ENCODE results near the gene ONECUT2.

ONECUT2 gene

GRCh38 chr18:57466307-57466706 is 31.1 kb downstream of the ONECUT2 start:
- H3K4me1 ChIP-seq (ENCODE audit: control insufficient read depth, insufficient read depth, low read length) = no peaks in the 10 kb centered on the region
- H3K4me3 ChIP-seq (ENCODE audit: low read length) = no peak overlapping the region
- H3K27me3 ChIP-seq (ENCODE audit: control insufficient read depth, insufficient read depth, low read length) = peaks cover 5% of the 10 kb centered on the region
- no peak overlapping the region for H3K9ac ChIP-seq (ENCODE audit: low read depth, low read length)
- no peaks in the 10 kb centered on the region for H3K36me3 ChIP-seq (ENCODE audit: insufficient read depth, low read length)
- H3K4me2 ChIP-seq (ENCODE audit: low read length) = no peak overlapping the region
- no peaks in the 10 kb centered on the region for H3K9me3 ChIP-seq (replicated peaks; ENCODE audit: low read length)

GRCh38 chr18:57466745-57467409 is 31.7 kb downstream of the ONECUT2 start:
- no peaks in the 10 kb centered on the region for H3K4me1 ChIP-seq (ENCODE audit: control insufficient read depth, insufficient read depth, low read length)
- no peak overlapping the region for H3K4me3 ChIP-seq (ENCODE audit: low read length)
- H3K36me3 ChIP-seq (ENCODE audit: insufficient read depth, low read length) = no peaks in the 10 kb centered on the region
- no peak overlapping the region for H3K4me2 ChIP-seq (ENCODE audit: low read length)
- peaks cover 5% of the 10 kb centered on the region for H3K27me3 ChIP-seq (ENCODE audit: control insufficient read depth, insufficient read depth, low read length)
- no peak overlapping the region for H3K9ac ChIP-seq (ENCODE audit: low read depth, low read length)
- H3K9me3 ChIP-seq (replicated peaks; ENCODE audit: low read length) = no peaks in the 10 kb centered on the region

- Histone ChIP-seq H3K4me1 (ENCODE audit: control insufficient read depth, insufficient read depth, low read length) (no peaks in the 10 kb centered on the region), H3K4me3 (ENCODE audit: low read length) (no peak overlapping the region), H3K9me3 (replicated peaks; ENCODE audit: low read length) (no peaks in the 10 kb centered on the region), H3K27me3 (ENCODE audit: control insufficient read depth, insufficient read depth, low read length) (peaks cover 12% of the 10 kb centered on the region), H3K9ac (ENCODE audit: low read depth, low read length) (no peak overlapping the region), H3K36me3 (ENCODE audit: insufficient read depth, low read length) (no peaks in the 10 kb centered on the region), H3K4me2 (ENCODE audit: low read length) (no peak overlapping the region)
These were observed 34.7 kb downstream of the ONECUT2 start for GRCh38 chr18:57469884-57470283.

GRCh38 chr18:57475408-57475807 is 40.2 kb downstream of the ONECUT2 start:
- Histone ChIP-seq H3K9me3 (replicated peaks; ENCODE audit: low read length) (no peaks in the 10 kb centered on the region), H3K4me3 (ENCODE audit: low read length) (no peak overlapping the region)

GRCh38 chr18:57475903-57476302 is 40.7 kb downstream of the ONECUT2 start:
- no peak overlapping the region for H3K4me3 ChIP-seq (ENCODE audit: low read length)
- H3K36me3 ChIP-seq (ENCODE audit: insufficient read depth, low read length) = no peaks in the 10 kb centered on the region
- no peak overlapping the region for H3K4me2 ChIP-seq (ENCODE audit: low read length)
- peaks cover 15% of the 10 kb centered on the region for H3K27me3 ChIP-seq (ENCODE audit: control insufficient read depth, insufficient read depth, low read length)
- no peak overlapping the region for H3K9ac ChIP-seq (ENCODE audit: low read depth, low read length)
- H3K9me3 ChIP-seq (replicated peaks; ENCODE audit: low read length) = no peaks in the 10 kb centered on the region
- H3K4me1 ChIP-seq (ENCODE audit: control insufficient read depth, insufficient read depth, low read length) = no peaks in the 10 kb centered on the region

More at GRCh38 chr18:57475408-57475807, 40.2 kb downstream of the ONECUT2 start:
- H3K4me2 ChIP-seq (ENCODE audit: low read length) = no peak overlapping the region
- no peaks in the 10 kb centered on the region for H3K36me3 ChIP-seq (ENCODE audit: insufficient read depth, low read length)
- H3K4me1 ChIP-seq (ENCODE audit: control insufficient read depth, insufficient read depth, low read length) = no peaks in the 10 kb centered on the region
- peaks cover 18% of the 10 kb centered on the region for H3K27me3 ChIP-seq (ENCODE audit: control insufficient read depth, insufficient read depth, low read length)
- no peak overlapping the region for H3K9ac ChIP-seq (ENCODE audit: low read depth, low read length)

- Histone ChIP-seq H3K27me3 (ENCODE audit: control insufficient read depth, insufficient read depth, low read length) (peaks cover 14% of the 10 kb centered on the region), H3K9ac (ENCODE audit: low read depth, low read length) (no peak overlapping the region), H3K9me3 (replicated peaks; ENCODE audit: low read length) (no peaks in the 10 kb centered on the region), H3K4me2 (ENCODE audit: low read length) (no peak overlapping the region), H3K4me1 (ENCODE audit: control insufficient read depth, insufficient read depth, low read length) (no peaks in the 10 kb centered on the region), H3K4me3 (ENCODE audit: low read length) (no peak overlapping the region), H3K36me3 (ENCODE audit: insufficient read depth, low read length) (no peaks in the 10 kb centered on the region)
These were observed 45.6 kb downstream of the ONECUT2 start for GRCh38 chr18:57480733-57481132.

- Histone ChIP-seq H3K9ac (ENCODE audit: low read depth, low read length) (no peak overlapping the region), H3K4me3 (ENCODE audit: low read length) (no peak overlapping the region), H3K4me2 (ENCODE audit: low read length) (no peak overlapping the region), H3K36me3 (ENCODE audit: insufficient read depth, low read length) (no peaks in the 10 kb centered on the region), H3K27me3 (ENCODE audit: control insufficient read depth, insufficient read depth, low read length) (no peaks in the 10 kb centered on the region), H3K4me1 (ENCODE audit: control insufficient read depth, insufficient read depth, low read length) (no peaks in the 10 kb centered on the region), H3K9me3 (replicated peaks; ENCODE audit: low read length) (no peaks in the 10 kb centered on the region)
These were observed 62.5 kb downstream of the ONECUT2 start for GRCh38 chr18:57497372-57498294.

GRCh38 chr18:57498682-57499256 is 63.6 kb downstream of the ONECUT2 start:
- Histone ChIP-seq H3K9ac (ENCODE audit: low read depth, low read length) (no peak overlapping the region), H3K36me3 (ENCODE audit: insufficient read depth, low read length) (no peaks in the 10 kb centered on the region), H3K4me2 (ENCODE audit: low read length) (no peak overlapping the region), H3K9me3 (replicated peaks; ENCODE audit: low read length) (no peaks in the 10 kb centered on the region), H3K27me3 (ENCODE audit: control insufficient read depth, insufficient read depth, low read length) (no peaks in the 10 kb centered on the region), H3K4me1 (ENCODE audit: control insufficient read depth, insufficient read depth, low read length) (no peaks in the 10 kb centered on the region), H3K4me3 (ENCODE audit: low read length) (no peak overlapping the region)

- peaks cover 6% of the 10 kb centered on the region for H3K27me3 ChIP-seq (ENCODE audit: control insufficient read depth, insufficient read depth, low read length)
- H3K9me3 ChIP-seq (replicated peaks; ENCODE audit: low read length) = no peaks in the 10 kb centered on the region
- no peak overlapping the region for H3K9ac ChIP-seq (ENCODE audit: low read depth, low read length)
- H3K4me2 ChIP-seq (ENCODE audit: low read length) = no peak overlapping the region
- no peak overlapping the region for H3K4me3 ChIP-seq (ENCODE audit: low read length)
- H3K4me1 ChIP-seq (ENCODE audit: control insufficient read depth, insufficient read depth, low read length) = no peaks in the 10 kb centered on the region
- H3K36me3 ChIP-seq (ENCODE audit: insufficient read depth, low read length) = no peaks in the 10 kb centered on the region
These were observed 67.5 kb downstream of the ONECUT2 start for GRCh38 chr18:57502624-57503023.

GRCh38 chr18:57505231-57505630 is 70.1 kb downstream of the ONECUT2 start:
- Histone ChIP-seq H3K4me3 (ENCODE audit: low read length) (no peak overlapping the region), H3K9ac (ENCODE audit: low read depth, low read length) (no peak overlapping the region), H3K4me1 (ENCODE audit: control insufficient read depth, insufficient read depth, low read length) (no peaks in the 10 kb centered on the region), H3K27me3 (ENCODE audit: control insufficient read depth, insufficient read depth, low read length) (peaks cover 16% of the 10 kb centered on the region), H3K9me3 (replicated peaks; ENCODE audit: low read length) (no peaks in the 10 kb centered on the region), H3K4me2 (ENCODE audit: low read length) (no peak overlapping the region), H3K36me3 (ENCODE audit: insufficient read depth, low read length) (no peaks in the 10 kb centered on the region)

GRCh38 chr18:57516056-57516455 is 80.9 kb downstream of the ONECUT2 start:
- no peak overlapping the region for H3K9ac ChIP-seq (ENCODE audit: low read depth, low read length)
- H3K4me3 ChIP-seq (ENCODE audit: low read length) = no peak overlapping the region
- no peak overlapping the region for H3K4me2 ChIP-seq (ENCODE audit: low read length)
- no peaks in the 10 kb centered on the region for H3K27me3 ChIP-seq (ENCODE audit: control insufficient read depth, insufficient read depth, low read length)
- H3K36me3 ChIP-seq (ENCODE audit: insufficient read depth, low read length) = no peaks in the 10 kb centered on the region
- no peaks in the 10 kb centered on the region for H3K4me1 ChIP-seq (ENCODE audit: control insufficient read depth, insufficient read depth, low read length)
- no peaks in the 10 kb centered on the region for H3K9me3 ChIP-seq (replicated peaks; ENCODE audit: low read length)
